H1 (cell line): ENCODE data around the gene GRID1. TPM values are rescaled to one million over a fixed set of nuclear protein-coding genes. Genes with fewer than 3 reads are reported as not detected.

Source experiments
- CTCF ChIA-PET: fragments of 300-600 bp; sonication (Branson Sonifier 250); formaldehyde crosslinking; loops from one replicate; lab custom pipeline; 2021; ENCODE audit not compliant: partially characterized antibody; lab: Charles Lee
- POLR2A ChIA-PET: fragments of 300-600 bp; sonication (Branson Sonifier 250); formaldehyde crosslinking; loops from one replicate; lab custom pipeline; 2021; ENCODE audit warnings: inconsistent platforms; ENCODE audit not compliant: partially characterized antibody; lab: Charles Lee
- DNase-seq, 2 experiments: peaks; one replicate each; pipeline versions ENCODE4 v3.0.0 to v3.0.0-alpha.2; 2010 to 2022; ENCODE audit warnings: low spot score in 2 of 2, low read depth in 1 of 2, mixed read lengths in 1 of 2
- FAIRE-seq: peaks from 2 replicates; lab custom pipeline; 2011; peaks lifted over from hg19 to GRCh38; lab: Jason Lieb, UNC
- H2AFZ ChIP-seq: 2 replicates; pipeline ENCODE4 v1.8.1; 2012; ENCODE audit warnings: low read length, inconsistent platforms
- H2AK5ac ChIP-seq: 2 replicates; pipeline ENCODE4 v1.6.1; 2013; ENCODE audit warnings: low read depth, low read length
- H2BK120ac ChIP-seq: replicated peaks from 2 replicates; pipeline ENCODE3; 2013; ENCODE audit warnings: low read depth, low read length, inconsistent platforms
- H2BK12ac ChIP-seq: 2 replicates; pipeline ENCODE4 v1.6.1; 2013; ENCODE audit warnings: low read depth, low read length
- H2BK15ac ChIP-seq: 2 replicates; pipeline ENCODE4 v1.6.1; 2013; ENCODE audit warnings: low read length
- H2BK20ac ChIP-seq: 2 replicates; pipeline ENCODE4 v1.6.1; 2013; ENCODE audit warnings: low read length
- H2BK5ac ChIP-seq: 2 replicates; pipeline ENCODE4 v1.6.1; 2013; ENCODE audit warnings: low read depth, low read length
- H3K14ac ChIP-seq: 2 replicates; pipeline ENCODE4 v1.6.1; 2013; ENCODE audit warnings: inconsistent platforms; ENCODE audit not compliant: insufficient read length
- H3K18ac ChIP-seq: 2 replicates; pipeline ENCODE4 v1.6.1; 2013; ENCODE audit warnings: low read length; ENCODE audit errors: extremely low read depth
- H3K23ac ChIP-seq: 2 replicates; pipeline ENCODE4 v1.6.1; 2013; ENCODE audit warnings: inconsistent platforms; ENCODE audit not compliant: insufficient read length
- H3K23me2 ChIP-seq: 2 replicates; pipeline ENCODE4 v1.6.1; 2013; ENCODE audit warnings: low read depth, low read length
- H3K27ac ChIP-seq: 2 replicates; pipeline ENCODE4 v1.6.1; 2011; ENCODE audit warnings: low read depth, low read length, inconsistent platforms
- H3K27me3 ChIP-seq, 4 experiments: replicated peaks in 1 of 4; 1 replicate in 1 of 4; 2 replicates in 3 of 4; pipeline versions ENCODE4 v1.6.1 to v1.8.1; 2011 to 2013; ENCODE audit warnings: low read length in 3 of 4, mild to moderate bottlenecking in 3 of 4, inconsistent platforms in 2 of 4, mixed read lengths in 2 of 4, moderate library complexity in 1 of 4; ENCODE audit not compliant: control insufficient read depth in 3 of 4, insufficient read depth in 3 of 4; ENCODE audit errors: extremely low read depth in 1 of 4
- H3K36me3 ChIP-seq, 4 experiments: 2 replicates each; pipeline versions ENCODE4 v1.6.1 to v1.8.1; 2011 to 2013; ENCODE audit warnings: mild to moderate bottlenecking in 4 of 4, low read length in 3 of 4, moderate library complexity in 2 of 4, control low read depth in 1 of 4, inconsistent platforms in 1 of 4; ENCODE audit not compliant: insufficient read depth in 4 of 4, control insufficient read depth in 2 of 4
- H3K4ac ChIP-seq: replicated peaks from 2 replicates; pipeline ENCODE3; 2013; ENCODE audit warnings: low read length, low read depth, mixed read lengths, inconsistent platforms; ENCODE audit not compliant: insufficient read length
- H3K4me1 ChIP-seq, 4 experiments: replicated peaks in 1 of 4; 1 replicate in 1 of 4; 2 replicates in 3 of 4; pipeline versions ENCODE4 v1.6.1 to v1.8.1; 2011 to 2013; ENCODE audit warnings: low read length in 3 of 4, inconsistent platforms in 2 of 4, mixed read lengths in 1 of 4; ENCODE audit not compliant: insufficient read depth in 4 of 4, control insufficient read depth in 3 of 4
- H3K4me2 ChIP-seq, 2 experiments: 2 replicates each; pipeline versions ENCODE4 v1.6.1 to v1.8.1; 2011 to 2013; ENCODE audit warnings: low read depth in 2 of 2, low read length in 2 of 2, control low read depth in 1 of 2, inconsistent platforms in 1 of 2, mild to moderate bottlenecking in 1 of 2; ENCODE audit not compliant: insufficient read depth in 1 of 2
- H3K4me3 ChIP-seq, 4 experiments: fragments of 200-600, 300-600 bp in 1 of 4; sonication (generic), shearing (Covaris generic), sonication (Bioruptor Twin) in 1 of 4; 2 replicates each; pipeline versions ENCODE4 v1.5.1 to v1.8.1; 2011 to 2016; ENCODE audit warnings: low read length in 4 of 4, low read depth in 3 of 4, control low read depth in 2 of 4, inconsistent platforms in 2 of 4, mild to moderate bottlenecking in 2 of 4, mixed read lengths in 1 of 4, moderate library complexity in 1 of 4; ENCODE audit not compliant: insufficient read depth in 2 of 4; ENCODE audit errors: extremely low read depth in 1 of 4
- H3K56ac ChIP-seq: replicated peaks from 2 replicates; pipeline ENCODE3; 2013; ENCODE audit warnings: low read depth, mild to moderate bottlenecking, mixed read lengths, low read length, inconsistent platforms; ENCODE audit not compliant: insufficient read length
- H3K79me1 ChIP-seq: 2 replicates; pipeline ENCODE4 v1.6.1; 2013; ENCODE audit warnings: low read depth, low read length, control low read depth
- H3K79me2 ChIP-seq, 2 experiments: 2 replicates each; pipeline versions ENCODE4 v1.6.1 to v1.8.1; 2012 to 2013; ENCODE audit warnings: low read length in 2 of 2, mild to moderate bottlenecking in 2 of 2, inconsistent platforms in 1 of 2; ENCODE audit not compliant: insufficient read depth in 2 of 2, control insufficient read depth in 1 of 2
- H3K9ac ChIP-seq, 4 experiments: replicated peaks in 1 of 4; 1 replicate in 1 of 4; 2 replicates in 3 of 4; pipeline versions ENCODE4 v1.6.1 to v1.8.1; 2011 to 2013; ENCODE audit warnings: low read depth in 3 of 4, low read length in 3 of 4, control low read depth in 2 of 4, mild to moderate bottlenecking in 2 of 4, moderate library complexity in 2 of 4, inconsistent platforms in 1 of 4; ENCODE audit errors: extremely low read depth in 1 of 4
- H3K9me3 ChIP-seq, 2 experiments: 2 replicates each; pipeline versions ENCODE4 v1.6.1 to v1.8.1; 2012 to 2013; ENCODE audit warnings: mild to moderate bottlenecking in 2 of 2, moderate library complexity in 2 of 2, control low read depth in 1 of 2, inconsistent platforms in 1 of 2, low read depth in 1 of 2, low read length in 1 of 2, mixed read lengths in 1 of 2; ENCODE audit not compliant: insufficient read depth in 2 of 2
- H4K20me1 ChIP-seq, 2 experiments: replicated peaks in 1 of 2; 2 replicates each; pipeline versions ENCODE3 to v1.8.1; 2011 to 2013; ENCODE audit warnings: inconsistent platforms in 2 of 2, low read length in 2 of 2, mild to moderate bottlenecking in 1 of 2; ENCODE audit not compliant: insufficient read depth in 2 of 2, control insufficient read depth in 1 of 2
- H4K5ac ChIP-seq: 2 replicates; pipeline ENCODE4 v1.6.1; 2013; ENCODE audit warnings: low read length, low read depth, mixed read lengths, inconsistent platforms; ENCODE audit not compliant: insufficient read length
- H4K8ac ChIP-seq: 2 replicates; pipeline ENCODE4 v1.8.0; 2013; ENCODE audit warnings: mild to moderate bottlenecking, moderate library complexity, low read length, inconsistent platforms; ENCODE audit not compliant: insufficient read depth; ENCODE audit errors: extremely low read depth
- H4K91ac ChIP-seq: replicated peaks from 2 replicates; pipeline ENCODE3; 2013; ENCODE audit warnings: low read length, mixed read lengths, inconsistent platforms; ENCODE audit not compliant: insufficient read length
- GTF2F1 ChIP-seq: IDR thresholded peaks from 2 replicates; pipeline ENCODE4 v1.6.1; 2012; ENCODE audit warnings: low read depth, low read length, improper control_type of control experiment, borderline replicate concordance
- RBBP5 ChIP-seq: IDR thresholded peaks from 2 replicates; pipeline ENCODE4 v1.7.1; 2012; ENCODE audit warnings: low read depth, mild to moderate bottlenecking, inconsistent platforms, low read length, moderate library complexity, borderline replicate concordance
- SP4 ChIP-seq: IDR thresholded peaks from 2 replicates; pipeline ENCODE4 v1.6.1; 2012; ENCODE audit warnings: low read length, inconsistent platforms
- TAF1 ChIP-seq: IDR thresholded peaks from 2 replicates; pipeline ENCODE4 v1.6.1; 2011; ENCODE audit warnings: mild to moderate bottlenecking, low read depth, low read length
- TCF12 ChIP-seq: IDR thresholded peaks from 2 replicates; pipeline ENCODE4 v1.6.1; 2011; ENCODE audit warnings: low read depth, mild to moderate bottlenecking, low read length
- WGBS, 2 experiments: shearing (Covaris generic) in 1 of 2; methylation state at CpG; one replicate each; pipeline versions ENCODE4 v1.1.6 to v1.1.7; 2013 to 2015; ENCODE audit warnings: low lambda C conversion rate in 2 of 2, mixed read lengths in 2 of 2, inconsistent platforms in 1 of 2, low coverage in 1 of 2, missing lambda C conversion rate in 1 of 2; ENCODE audit not compliant: insufficient replicate concordance in 2 of 2, insufficient coverage in 1 of 2, insufficient read length in 1 of 2; ENCODE audit errors: extremely low coverage in 1 of 2, missing lambda C conversion rate in 1 of 2; 5-methylcytosine and 5-hydroxymethylcytosine counted together
- polyA plus RNA-seq, 7 experiments: library from polyadenylated mRNA; depleted of rRNA in 3 of 7; stranded (reverse) in 5 of 7; unstranded in 2 of 7; fragments of >200 nt in 5 of 7; fragments of 200-250 nt in 2 of 7; gene quantifications; 1 replicate in 5 of 7; 2 replicates in 1 of 7; 4 replicates in 1 of 7; pipeline versions ENCODE4 v1.2.1 to v1.2.3, GENCODE V29; 2011 to 2013; ENCODE audit warnings: missing spikeins in 2 of 7, mixed read lengths in 2 of 7
- total RNA-seq: library from RNA; stranded (reverse); fragmentation: NEBNext Ultra II Directional; extraction: Animal tissue kit (Norgen Biotek cat#: 25700); gene quantifications from 2 replicates; pipeline ENCODE4 v1.2.1, GENCODE V29; 2021

The GRID1 gene
- total and polyA plus RNA-seq, 2 of the 8 experiments (the other 6 are each of a cell fraction or from before 2014, with no cell fraction given): 0.22 to 0.30 TPM

GRCh38 chr10:86053675-86054074 is 312.9 kb downstream of the GRID1 start:
- Histone ChIP-seq H3K27ac (no peak overlapping the region), H2AK5ac (no peak overlapping the region), H2BK12ac (peak overlapping the region; percentile 4; the same call in 1 of the 2 replicates), H3K23me2 (peaks cover 1% of the 10 kb centered on the region; the same call in 1 of the 2 replicates), H3K27me3 (no peaks in the 10 kb centered on the region; a peak in 1 of 7 replicates), H3K18ac (no peak overlapping the region), H2BK20ac (no peak overlapping the region), H3K56ac (no peak overlapping the region), H3K36me3 (no peaks in the 10 kb centered on the region), H4K5ac (no peak overlapping the region), H3K4me1 (no peaks in the 10 kb centered on the region), H2BK15ac (no peak overlapping the region), H4K20me1 (no peaks in the 10 kb centered on the region), H3K79me2 (no peaks in the 10 kb centered on the region), H2BK5ac (no peak overlapping the region), H4K8ac (no peak overlapping the region), H3K9ac (no peak overlapping the region), H3K23ac (no peak overlapping the region), H3K4me3 (no peak overlapping the region), H4K91ac (no peak overlapping the region), H3K9me3 (no peaks in the 10 kb centered on the region), H2BK120ac (no peak overlapping the region), H3K79me1 (no peaks in the 10 kb centered on the region; the same call in 1 of the 2 replicates), H3K4ac (no peak overlapping the region), H3K4me2 (no peak overlapping the region), H3K14ac (no peak overlapping the region), H2AFZ (no peak overlapping the region)
- CTCF ChIA-PET: interaction anchor here (1.2 kb wide), 1 partner anchor 11 kb away, joined by 3 read pairs; no protein-coding TSS in a partner anchor
- TF ChIP-seq TAF1: no peak
- TF ChIP-seq TCF12: no peak
- TF ChIP-seq RBBP5: no peak
- no peak for TF ChIP-seq GTF2F1
- no peak for TF ChIP-seq SP4
- 95% methylated on average over 2 of the region's 2 CpGs; no CpG with 5 or more reads in 1 of the 2 experiments for WGBS, 2 experiments
- FAIRE-seq (no peak), DNase-seq (no peak)
- POLR2A ChIA-PET: no interaction called here
